VCaP (cell line): Measurements from ENCODE around the gene CENPS.

Source experiments
- H3K27ac ChIP-seq: fragments of 450-650 bp; 2 replicates; pipeline ENCODE4 v1.5.1; 2017
- TF ChIP-seq, protein P1 (sequence below): fragments of 450-650 bp; conservative IDR thresholded peaks from 2 replicates; pipeline ENCODE4 v1.5.1; 2017; ENCODE audit warnings: mild to moderate bottlenecking, moderate library complexity

CENPS gene

GRCh38 chr1:10444795-10445397 is 14.7 kb downstream of the CENPS start:
- TF ChIP-seq, protein P1, sequence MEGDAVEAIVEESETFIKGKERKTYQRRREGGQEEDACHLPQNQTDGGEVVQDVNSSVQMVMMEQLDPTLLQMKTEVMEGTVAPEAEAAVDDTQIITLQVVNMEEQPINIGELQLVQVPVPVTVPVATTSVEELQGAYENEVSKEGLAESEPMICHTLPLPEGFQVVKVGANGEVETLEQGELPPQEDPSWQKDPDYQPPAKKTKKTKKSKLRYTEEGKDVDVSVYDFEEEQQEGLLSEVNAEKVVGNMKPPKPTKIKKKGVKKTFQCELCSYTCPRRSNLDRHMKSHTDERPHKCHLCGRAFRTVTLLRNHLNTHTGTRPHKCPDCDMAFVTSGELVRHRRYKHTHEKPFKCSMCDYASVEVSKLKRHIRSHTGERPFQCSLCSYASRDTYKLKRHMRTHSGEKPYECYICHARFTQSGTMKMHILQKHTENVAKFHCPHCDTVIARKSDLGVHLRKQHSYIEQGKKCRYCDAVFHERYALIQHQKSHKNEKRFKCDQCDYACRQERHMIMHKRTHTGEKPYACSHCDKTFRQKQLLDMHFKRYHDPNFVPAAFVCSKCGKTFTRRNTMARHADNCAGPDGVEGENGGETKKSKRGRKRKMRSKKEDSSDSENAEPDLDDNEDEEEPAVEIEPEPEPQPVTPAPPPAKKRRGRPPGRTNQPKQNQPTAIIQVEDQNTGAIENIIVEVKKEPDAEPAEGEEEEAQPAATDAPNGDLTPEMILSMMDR: no peak

GRCh38 chr1:10446790-10447422 is 16.7 kb downstream of the CENPS start:
- TF ChIP-seq, protein P1: no peak
- no peak overlapping the region for H3K27ac ChIP-seq

More at GRCh38 chr1:10444795-10445397, 14.7 kb downstream of the CENPS start:
- no peak overlapping the region for H3K27ac ChIP-seq

DNA sequence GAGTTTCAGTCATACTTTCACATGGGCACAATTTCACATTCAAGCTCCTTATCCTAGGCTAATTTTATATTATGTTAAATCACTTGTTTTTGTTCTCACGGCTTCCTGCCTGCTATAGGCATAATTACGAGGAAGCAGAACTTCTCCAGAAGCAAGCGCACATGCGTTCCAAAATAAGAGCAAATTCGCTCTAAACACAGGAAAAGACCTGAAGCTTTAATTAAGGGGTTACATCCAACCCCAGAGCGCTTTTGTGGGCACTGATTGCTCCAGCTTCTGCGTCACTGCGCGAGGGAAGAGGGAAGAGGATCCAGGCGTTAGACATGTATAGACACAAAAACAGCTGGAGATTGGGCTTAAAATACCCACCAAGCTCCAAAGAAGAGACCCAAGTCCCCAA is 19.5 kb downstream of the CENPS start, which contains the start of gene CORT:
TSS of gene CORT (plus strand) at position 281 of the 400 bp plus-strand sequence. CDS start 193 bp downstream, outside the sequence.
- H3K27ac ChIP-seq: no peak within 1 kb of the TSS
- TF ChIP-seq, protein P1: no peak

DNA sequence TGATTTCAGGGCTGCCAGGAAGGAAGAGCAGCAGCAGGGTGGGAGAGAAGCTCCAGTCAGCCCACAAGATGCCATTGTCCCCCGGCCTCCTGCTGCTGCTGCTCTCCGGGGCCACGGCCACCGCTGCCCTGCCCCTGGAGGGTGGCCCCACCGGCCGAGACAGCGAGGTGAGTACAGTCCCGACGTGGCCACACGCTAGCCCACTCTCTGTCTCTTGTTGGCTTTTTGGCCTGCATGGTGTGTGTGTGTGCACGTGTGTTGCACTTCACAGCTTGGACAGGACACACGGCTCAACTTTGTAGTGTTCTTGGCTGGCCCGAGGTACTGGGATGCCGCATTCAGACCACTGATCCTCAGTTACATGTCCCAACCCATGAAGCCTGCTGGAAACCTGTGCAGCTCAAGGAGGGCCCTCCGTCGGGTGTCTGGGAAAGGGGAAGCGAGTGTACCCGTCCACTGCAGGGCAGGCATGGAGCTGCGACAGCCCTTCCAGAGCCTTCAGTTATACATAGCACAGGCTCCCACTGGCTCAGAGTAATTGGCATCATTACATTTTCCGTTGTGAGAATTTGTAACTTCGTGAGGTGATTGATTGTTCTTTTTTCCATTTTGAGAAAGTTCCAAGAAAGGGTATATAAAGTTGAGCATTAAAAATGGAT is 20.1 kb downstream of the CENPS start:
- TF ChIP-seq, protein P1: no peak
- no peak overlapping the region for H3K27ac ChIP-seq

GRCh38 chr1:10450836-10451235 is 20.6 kb downstream of the CENPS start:
- H3K27ac ChIP-seq: no peak overlapping the region
- TF ChIP-seq, protein P1: no peak

GRCh38 chr1:10451287-10451686 is 21.1 kb downstream of the CENPS start:
- H3K27ac ChIP-seq: no peak overlapping the region
- TF ChIP-seq, protein P1: no peak

DNA sequence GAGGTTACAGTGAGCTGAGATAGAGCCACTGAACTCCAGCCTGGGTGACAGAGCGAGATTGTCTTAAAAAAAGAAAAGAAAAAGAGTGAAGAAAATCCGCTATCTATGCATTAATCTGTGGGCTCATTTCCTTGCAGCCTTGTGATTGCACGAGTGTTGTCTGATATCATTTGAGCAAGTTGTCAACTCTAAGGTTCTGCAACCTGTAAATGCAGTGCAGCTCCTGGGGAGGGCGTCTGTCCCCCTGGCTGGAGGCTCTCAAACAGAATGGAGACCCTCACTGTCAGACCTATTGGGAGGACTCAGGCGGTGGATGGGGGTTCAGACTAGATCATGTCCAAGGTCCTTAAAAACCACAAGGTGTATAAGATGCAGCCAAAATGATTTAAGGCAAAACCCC is 25.8 kb downstream of the CENPS start:
- TF ChIP-seq, protein P1: no peak
- no peak overlapping the region for H3K27ac ChIP-seq
